Heart right ventricle (tissue), 16 donors: ENCODE measurements around the gene ELL. TPM values are rescaled to one million over a fixed set of nuclear protein-coding genes. Genes with fewer than 3 reads are reported as not detected.

Experiments used
- ATAC-seq, 8 donors: fragments of 200-7000 bp; cut with Tn5 transposase; one replicate each; pipeline ENCODE4 v1.9.1; 2020; ENCODE audit warnings: mild to moderate bottlenecking in 8 of 8, moderate library complexity in 8 of 8, moderate number of reproducible peaks in 1 of 8
- DNase-seq, 2 donors: peaks; one replicate each; pipeline ENCODE4 v3.0.0-alpha.2; 2020
- H3K27ac ChIP-seq, 10 donors: fragments of 200-600 bp; sonication (generic) in 2 of 10; one replicate each; pipeline versions ENCODE4 v1.5.0 to v1.8.0; 2020 to 2022; ENCODE audit warnings: mild to moderate bottlenecking in 3 of 10
- H3K27me3 ChIP-seq, 7 donors: fragments of 200-600 bp; one replicate each; pipeline ENCODE4 v1.8.0; 2021 to 2022; ENCODE audit warnings: mild to moderate bottlenecking in 2 of 7
- H3K36me3 ChIP-seq, 9 donors: fragments of 200-600 bp; sonication (generic) in 1 of 9; one replicate each; pipeline versions ENCODE4 v1.5.0 to v1.8.0; 2020 to 2022; ENCODE audit warnings: mild to moderate bottlenecking in 2 of 9
- H3K4me1 ChIP-seq, 9 donors: fragments of 200-600 bp; sonication (generic) in 1 of 9; one replicate each; pipeline versions ENCODE4 v1.5.0 to v1.8.0; 2020 to 2022; ENCODE audit warnings: mild to moderate bottlenecking in 4 of 9
- H3K4me3 ChIP-seq, 10 donors: fragments of 200-600 bp; sonication (generic) in 2 of 10; one replicate each; pipeline versions ENCODE4 v1.5.0 to v1.8.0; 2020 to 2022; ENCODE audit warnings: mild to moderate bottlenecking in 7 of 10, moderate library complexity in 2 of 10
- H3K9me3 ChIP-seq, 11 donors: fragments of 200-600 bp in 10 of 11; sonication (generic) in 2 of 11; one replicate each; pipeline versions ENCODE4 v1.5.0 to v1.8.0; 2013 to 2022; ENCODE audit warnings: mild to moderate bottlenecking in 2 of 11, control low read depth in 1 of 11, moderate library complexity in 1 of 11
- CTCF ChIP-seq, 9 donors: fragments of 200-600 bp; sonication (generic) in 2 of 9; IDR thresholded peaks; one replicate each; pipeline versions ENCODE4 v1.5.0 to v1.8.0; 2021 to 2022; ENCODE audit warnings: antibody characterized with exemption in 9 of 9, mild to moderate bottlenecking in 5 of 9, moderate library complexity in 1 of 9
- WGBS, 2 donors: extraction: QIAGEN DNeasy Blood & Tissue Kit; methylation state at CpG; one replicate each; pipeline ENCODE4 v1.1.7; 2013; ENCODE audit warnings: inconsistent platforms in 1 of 2; 5-methylcytosine and 5-hydroxymethylcytosine counted together
- intact Hi-C, 10 donors: fragments of 100-400 bp; cut with DNase I; formaldehyde crosslinking; loops; one replicate each; pipeline versions ENCODE4 v1.11.1 to v1.14.2; 2022
- polyA plus RNA-seq, 2 donors: library from polyadenylated mRNA; stranded (reverse); fragments of 200-250 nt; gene quantifications; one replicate each; pipeline ENCODE4 v1.2.3, GENCODE V29; 2013
- total RNA-seq, 10 donors: library from RNA; stranded (reverse); fragmentation: NEBNext Ultra II Directional in 3 of 10; extraction: Animal tissue kit (Norgen Biotek cat#: 25700) in 3 of 10; gene quantifications; one replicate each; pipeline versions ENCODE4 v1.2.1 to v1.2.4, GENCODE V29; 2021 to 2023
- donor health status: Arrhythmogenic right ventricular cardiomyopathy.
- donor health status: ischemic (EF 13 %, LVEDD 7.1; RV severe dilation, severe dysfunction).
- donor health status: healthy with polysubstance abuse.
- donor health status: DM: no; HTN: yes; CAD: no.
- donor health status: DM: no; HTN: no; CAD: no.
- donor health status: ischemic (EF 25% LVEDD 6.9; RV normal size, moderate dysfunction).
- donor health status: ischemic (EF 25% LVEDD 5.7; RV mildly dilated, moderate dysfunction).
- donor health status: healthy.
- donor health status: DM: yes; HTN: yes; CAD: no.
- donor health status: Ischemic cardiomyopathy.
- donor health status: ischemic (EF 35%, LVEDD 5.7; RV mildly dilated, moderate dysfunction).
- donor health status: nonischemic (EF 11% LVEDD 7.7; RV severe dilation, severe dysfunction).
- donor health status: DM: yes; HTN: yes; CAD: no.
- donor health status: PGD.
- donor health status: ischemic (EF 29% LVEDD 5.4; RV normal size, mild dysfunction).
- donor health status: nonischemic (EF 23%, LVEDD 6.1; RV moderate dilation, normal function).

Gene ELL
- total and polyA plus RNA-seq, 12 donors = 4.0 to 13.1 (median 6.8) TPM

DNA sequence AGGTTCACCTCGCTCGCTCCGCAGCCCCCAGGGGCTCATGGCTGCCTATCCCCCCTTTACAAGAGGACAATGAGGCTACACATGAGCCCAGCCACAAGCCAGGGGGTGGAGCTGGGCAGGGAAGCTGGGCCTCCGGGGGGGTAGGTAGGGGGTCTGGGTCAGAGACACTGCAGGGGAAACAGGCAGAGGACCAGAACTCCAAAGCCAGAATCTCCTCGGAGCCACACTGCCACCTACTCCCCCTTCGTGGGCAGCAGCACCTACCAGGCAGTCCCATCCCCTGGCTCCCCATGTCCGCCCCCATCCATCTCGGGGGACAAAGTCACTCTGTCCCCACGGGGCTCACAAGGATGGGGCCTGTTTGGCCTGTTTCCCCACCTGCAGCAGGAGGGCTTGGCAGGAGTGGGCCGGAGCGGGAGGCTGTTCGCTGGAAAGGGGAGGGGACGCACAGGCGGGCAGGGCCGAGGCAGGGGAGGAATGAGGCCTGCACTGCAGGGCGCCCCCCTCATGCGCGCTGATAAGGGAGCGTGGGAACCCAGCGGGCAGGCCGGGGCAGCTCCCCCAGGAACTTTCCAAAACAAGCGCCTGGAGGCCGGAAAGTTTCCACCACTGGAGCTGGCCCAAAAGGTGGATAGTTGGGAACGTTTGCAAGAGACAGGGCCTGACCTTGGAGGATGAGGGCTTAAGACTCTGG lies 83.4 kb downstream of the ELL start:
- Histone ChIP-seq H3K27ac (peak overlapping the region; percentile 29 to 89 (median 80)), H3K4me3 (peak overlapping the region; percentile 52 to 81 (median 60)), H3K9me3 (no peaks in the 10 kb centered on the region), H3K4me1 (peaks cover 11 to 50% (median 30%) of the 10 kb centered on the region in 9 donors), H3K36me3 (peaks cover 0 to 27% (median 2%) of the 10 kb centered on the region in 9 donors), H3K27me3 (peaks cover 0 to 23% (median 0%) of the 10 kb centered on the region in 7 donors)
- ATAC-seq (peak; percentile 14 to 48 (median 29)), DNase-seq (peak; percentile 68 to 77)
- 12 to 15% methylated on average over 24 of the region's 24 CpGs for WGBS, 2 donors
- no peak for TF ChIP-seq CTCF (IDR thresholded peaks at IDR 0.05)
- intact Hi-C loops = no loop called here

DNA sequence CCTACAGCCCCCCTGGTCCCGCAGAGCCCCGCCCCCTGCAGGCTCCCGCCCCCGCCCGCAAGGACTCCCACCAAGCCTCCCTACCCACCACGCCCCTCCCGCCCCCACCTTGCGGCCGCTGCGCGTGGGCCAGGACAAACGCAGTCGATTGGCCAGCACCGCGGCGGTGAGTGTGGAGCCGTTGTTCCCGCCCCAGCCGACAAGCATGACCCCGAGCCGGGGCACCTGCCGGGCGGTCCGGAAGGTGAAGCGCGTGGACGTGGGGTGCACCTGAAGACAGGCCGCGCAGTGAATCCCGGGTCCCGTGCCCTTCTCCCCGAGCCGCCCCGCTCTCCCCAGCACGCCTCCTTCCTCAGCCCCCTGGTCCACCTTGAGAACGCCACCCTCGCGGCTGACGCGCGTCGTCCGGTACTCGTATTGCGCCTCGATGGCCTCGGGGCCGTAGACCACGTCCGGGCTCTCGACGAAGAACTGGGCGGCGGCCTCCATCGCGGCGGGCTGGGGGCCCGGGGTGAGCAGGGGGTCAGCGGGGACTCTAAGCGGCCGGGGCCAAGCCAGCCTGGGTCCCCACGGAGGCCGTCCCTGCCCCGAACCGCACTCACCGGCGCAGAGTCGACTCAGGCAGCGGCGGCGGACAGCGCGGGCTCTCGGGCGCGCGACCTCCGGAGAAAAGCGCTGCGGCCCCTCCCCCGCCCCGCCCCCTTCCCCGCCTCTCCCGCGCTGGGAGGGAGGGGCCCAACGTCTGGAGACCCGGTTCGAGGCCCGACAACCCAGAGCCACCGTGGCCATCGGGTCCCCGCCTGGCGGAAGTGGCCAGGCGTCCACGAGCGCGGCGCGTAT lies 84.2 kb downstream of the ELL start, which contains the start of gene ISYNA1:
TSS of gene ISYNA1 (minus strand) at position 643 of the 840 bp plus-strand sequence. CDS start at position 489, 154 bp downstream.
- 0 to 1% methylated on average over 66 to 99 of the region's 99 CpGs for WGBS, 2 donors
- intact Hi-C loops = no loop called here
- Histone ChIP-seq H3K27ac (peak within 1 kb of the TSS; percentile 50 to 89 (median 80)), H3K4me3 (peak within 1 kb of the TSS; percentile 52 to 81 (median 60)), H3K4me1 (peaks cover 11 to 57% (median 36%) of the 10 kb centered on the region in 9 donors), H3K27me3 (peaks cover 0 to 23% (median 0%) of the 10 kb centered on the region in 7 donors), H3K36me3 (peaks cover 0 to 20% (median 0%) of the 10 kb centered on the region in 9 donors), H3K9me3 (no peaks in the 10 kb centered on the region)
- TF ChIP-seq CTCF (IDR thresholded peaks at IDR 0.05) = peak in 1 of 9 donors; percentile 0
- DNase-seq (peak; percentile 69 to 72), ATAC-seq (peak; percentile 23 to 73 (median 47))

DNA sequence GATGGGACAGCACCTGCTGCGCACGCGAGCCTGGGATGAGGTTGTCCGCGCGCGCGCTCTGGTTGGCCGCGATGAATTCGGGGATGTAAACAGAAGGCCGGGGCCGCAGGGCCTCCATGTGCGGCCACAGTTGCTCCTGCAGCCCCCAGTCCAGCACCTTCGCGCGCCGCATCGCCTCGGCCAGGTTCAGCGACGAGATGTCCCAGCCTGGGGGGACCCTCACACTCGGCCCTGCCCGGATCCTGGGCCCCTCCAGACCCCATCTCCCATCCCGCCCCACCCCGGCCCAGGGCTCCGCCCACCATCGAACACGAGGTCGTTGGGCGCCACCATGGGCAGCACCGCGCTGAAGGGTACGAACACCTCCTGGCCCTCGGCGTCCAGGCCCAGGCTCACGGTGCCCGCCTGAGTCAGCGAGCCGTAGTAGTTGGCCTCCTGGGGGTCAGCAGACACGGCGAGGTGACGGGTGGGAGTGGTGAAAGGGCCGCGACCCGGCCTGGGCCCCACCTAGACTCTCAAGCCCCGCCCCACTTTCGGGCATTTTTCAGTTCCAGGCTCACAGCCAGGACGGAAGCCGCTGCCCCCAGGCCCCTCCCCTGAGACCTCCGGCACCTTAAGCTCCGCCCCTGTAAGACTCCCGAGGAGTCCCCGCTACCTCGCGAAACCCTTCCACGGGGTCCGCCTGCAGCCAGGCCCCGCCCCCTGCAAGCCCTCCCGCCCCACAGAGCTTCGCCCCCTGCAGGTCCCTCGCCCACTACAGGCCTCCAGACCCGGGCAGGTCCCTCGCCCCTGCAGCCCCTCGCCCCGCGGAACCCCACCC lies 85.0 kb downstream of the ELL start:
- H3K4me3 ChIP-seq = peak overlapping the region; percentile 52 to 81 (median 60)
- H3K27ac ChIP-seq = peak overlapping the region in 9 of 10 donors; percentile 39 to 89 (median 74)
- DNase-seq = peak; percentile 84 to 91
- ATAC-seq = peak; percentile 41 to 72 (median 60)
- H3K27me3 ChIP-seq = peaks cover 0 to 23% (median 0%) of the 10 kb centered on the region in 7 donors
- intact Hi-C loops = no loop called here
- no peaks in the 10 kb centered on the region for H3K9me3 ChIP-seq
- peaks cover 0 to 22% (median 0%) of the 10 kb centered on the region in 9 donors for H3K36me3 ChIP-seq
- TF ChIP-seq CTCF (IDR thresholded peaks at IDR 0.05) = peak in 4 of 9 donors; percentile 9 to 29 (median 18)
- peaks cover 11 to 59% (median 38%) of the 10 kb centered on the region in 9 donors for H3K4me1 ChIP-seq
- 23% methylated on average over 63 to 67 of the region's 67 CpGs for WGBS, 2 donors
